ENCODE measurements around the gene GPBAR1. TPM values are rescaled to one million over a fixed set of nuclear protein-coding genes. Genes with fewer than 3 reads are reported as not detected.

GPBAR1 gene
- total and polyA plus RNA-seq, 4 experiments from 2014 or later = 0.17 to 1.2 (median 0.67) TPM

DNA sequence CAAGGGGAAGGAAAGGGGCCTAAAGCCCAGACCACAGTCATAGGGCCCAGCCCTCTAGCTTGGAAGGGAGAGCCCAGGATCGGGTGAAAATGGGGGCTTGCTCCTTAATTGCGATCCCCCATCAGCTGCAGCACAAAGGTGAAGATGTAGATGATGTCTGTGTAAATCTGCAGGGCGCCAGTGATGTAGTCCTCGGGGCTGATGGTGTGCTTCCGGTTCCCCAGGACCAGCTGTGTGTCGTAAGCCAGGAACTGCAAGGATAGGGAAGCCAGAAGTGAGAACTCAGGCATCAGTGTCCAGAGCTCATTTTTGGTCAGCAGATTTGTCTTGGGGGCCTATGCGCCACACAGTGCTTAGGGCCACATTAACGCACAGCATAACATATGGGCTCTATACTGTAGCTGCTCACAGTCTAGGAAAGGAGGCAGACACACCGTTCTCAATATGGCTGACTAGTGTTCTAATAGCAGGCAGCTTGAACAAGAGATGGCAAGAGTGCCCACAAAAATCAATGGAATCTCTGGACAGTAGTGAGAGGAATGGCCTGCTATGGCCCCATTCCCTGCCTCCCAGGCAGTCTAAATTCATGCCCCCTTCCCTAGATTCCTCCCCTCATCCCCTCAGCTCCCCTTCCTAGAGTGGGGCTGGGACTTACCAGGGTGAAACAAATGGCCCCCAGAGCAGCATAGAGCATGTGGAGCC, 14.7 kb downstream of the GPBAR1 start:
- Mint-ChIP-seq H3K4me1 (peaks cover 23 to 42% (median 30%) of the 10 kb centered on the region in 4 donors), H3K4me3 (no peak overlapping the region), H3K27me3 (no peaks in the 10 kb centered on the region), H3K36me3 (peaks cover 51 to 78% of the 10 kb centered on the region in 2 donors), H3K27ac (peak overlapping the region; percentile 17 to 71 (median 59)), H3K9me3 (no peaks in the 10 kb centered on the region)
- ChIA-PET CTCF (ENCODE audit: partially characterized antibody) (interaction anchor here (0.6 to 7.5 kb wide), 5 partner anchors 15 to 126 kb away, joined by 3 to 446 read pairs (median 62); partner anchors contain the start of genes CATIP and TMBIM1), POLR2A (ENCODE audit: partially characterized antibody) (interaction anchor here (0.6 to 9.5 kb wide), 6 partner anchors 9 to 130 kb away, joined by 3 to 188 read pairs (median 4); partner anchors contain the start of gene TMBIM1)
- Histone ChIP-seq H3K27ac (ENCODE audit: low read depth, low read length) (no peak overlapping the region), H3K36me3 (ENCODE audit: insufficient read depth, low read length) (peaks cover 70% of the 10 kb centered on the region), H3K9me3 (ENCODE audit: control insufficient read depth in 1 of 2, low read length in 2 of 2) (no peaks in the 10 kb centered on the region), H3K4me3 (ENCODE audit: low read length in 2 of 2) (no peak overlapping the region), H3K4me1 (ENCODE audit: insufficient read depth, low read length) (peaks cover 27% of the 10 kb centered on the region), H3K27me3 (ENCODE audit: insufficient read depth, low read length) (no peaks in the 10 kb centered on the region)
- DNase-seq = no peak
- intact Hi-C loops (cut with micrococcal nuclease) = no loop called here

DNA sequence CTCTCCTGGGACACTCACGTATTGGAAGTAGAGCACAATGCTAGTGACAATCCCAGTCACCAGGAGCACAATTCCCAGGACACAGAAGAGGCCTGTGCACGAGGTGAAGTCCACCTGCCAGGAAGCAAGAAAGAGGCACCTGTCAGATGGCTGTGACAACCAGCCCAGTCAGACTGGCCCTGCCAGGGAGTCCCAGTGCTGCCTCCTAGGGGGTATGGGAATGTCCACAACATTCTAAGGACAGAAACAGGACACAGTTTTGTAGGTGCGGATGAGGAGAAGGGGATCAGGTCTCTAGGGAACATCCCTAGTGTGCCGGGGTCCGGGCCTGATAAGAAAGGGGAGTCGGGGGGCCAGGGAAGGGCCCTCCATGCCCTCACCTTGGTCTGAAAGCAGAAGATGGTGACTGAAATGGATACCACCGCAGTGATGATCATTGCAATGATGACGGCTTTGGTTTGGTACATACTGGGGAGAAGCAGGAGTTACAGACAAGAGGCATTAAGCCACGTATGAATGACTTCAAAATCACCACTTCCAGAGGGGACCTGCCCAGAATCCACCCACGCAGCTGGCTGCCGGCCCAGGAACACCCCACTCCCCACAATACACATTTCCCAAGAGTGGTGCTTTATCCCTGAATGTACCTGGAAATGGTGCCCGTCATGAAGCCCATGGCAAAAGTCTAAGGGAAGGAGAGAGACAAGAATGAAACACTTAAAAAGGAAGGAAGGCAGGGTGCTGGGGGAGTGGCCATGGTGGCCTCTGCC, 16.4 kb downstream of the GPBAR1 start:
- Mint-ChIP-seq H3K9me3 (no peaks in the 10 kb centered on the region), H3K27me3 (no peaks in the 10 kb centered on the region), H3K4me3 (no peak overlapping the region), H3K27ac (peak overlapping the region; percentile 59 to 82 (median 68)), H3K36me3 (peaks cover 55 to 78% of the 10 kb centered on the region in 2 donors), H3K4me1 (peaks cover 11 to 31% (median 20%) of the 10 kb centered on the region in 4 donors)
- DNase-seq = no peak
- ChIA-PET CTCF (ENCODE audit: partially characterized antibody) (interaction anchor here (7.5 kb wide), 1 partner anchor 13 kb away, joined by 446 read pairs; the partner anchor contains the start of gene TMBIM1), POLR2A (ENCODE audit: partially characterized antibody) (interaction anchor here (4.3 to 9.5 kb wide), 3 partner anchors 7 to 17 kb away, joined by 26 to 188 read pairs (median 176); partner anchors contain the start of gene TMBIM1)
- peaks cover 83% of the 10 kb centered on the region for H3K36me3 ChIP-seq (ENCODE audit: insufficient read depth, low read length)
- intact Hi-C loops (cut with micrococcal nuclease) = no loop called here
- no peak overlapping the region for H3K4me3 ChIP-seq (ENCODE audit: low read length in 2 of 2)
- H3K27ac ChIP-seq (ENCODE audit: low read depth, low read length) = peak overlapping the region; percentile 11
- H3K4me1 ChIP-seq (ENCODE audit: insufficient read depth, low read length) = peaks cover 13% of the 10 kb centered on the region
- no peaks in the 10 kb centered on the region for H3K27me3 ChIP-seq (ENCODE audit: insufficient read depth, low read length)
- H3K9me3 ChIP-seq (ENCODE audit: control insufficient read depth in 1 of 2, low read length in 2 of 2) = no peaks in the 10 kb centered on the region

DNA sequence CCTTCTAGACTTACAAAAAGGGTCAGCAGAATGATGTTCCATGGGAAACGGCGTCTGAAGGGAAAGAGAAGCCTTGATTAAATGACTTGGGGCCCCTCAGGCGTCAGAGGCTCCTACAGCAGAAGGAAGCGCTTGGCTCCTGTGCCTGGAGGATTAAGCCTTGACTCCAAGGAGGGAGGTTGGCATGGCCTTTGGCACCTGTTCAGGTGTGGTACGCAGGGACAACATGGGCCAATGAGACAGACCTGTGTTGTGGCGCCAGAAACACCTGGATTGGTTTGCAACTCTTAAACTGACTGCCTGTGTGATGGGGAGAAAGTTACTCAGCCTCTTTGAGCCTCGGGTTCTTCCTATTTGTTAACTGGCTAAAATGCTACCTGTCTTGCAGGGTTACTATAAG, 17.1 kb downstream of the GPBAR1 start:
- H3K27ac Mint-ChIP-seq = peak overlapping the region; percentile 20 to 72 (median 48)
- no peaks in the 10 kb centered on the region for H3K27me3 ChIP-seq (ENCODE audit: insufficient read depth, low read length)
- no peak overlapping the region for H3K4me3 Mint-ChIP-seq
- intact Hi-C loops (cut with micrococcal nuclease) = no loop called here
- CTCF ChIA-PET (ENCODE audit: partially characterized antibody) = interaction anchor here (0.6 to 1.2 kb wide), 4 partner anchors 13 to 198 kb away, joined by 3 to 6 read pairs (median 4); no protein-coding TSS in a partner anchor
- POLR2A ChIA-PET (ENCODE audit: partially characterized antibody) = interaction anchor here (4.3 to 9.5 kb wide), 2 partner anchors 7 to 13 kb away, joined by 26 to 188 read pairs; partner anchors contain the start of gene TMBIM1
- no peak overlapping the region for H3K4me3 ChIP-seq (ENCODE audit: low read length in 2 of 2)
- no peak for DNase-seq
- peak overlapping the region; percentile 11 for H3K27ac ChIP-seq (ENCODE audit: low read depth, low read length)
- H3K27me3 Mint-ChIP-seq = no peaks in the 10 kb centered on the region
- H3K36me3 Mint-ChIP-seq = peaks cover 55 to 75% of the 10 kb centered on the region in 2 donors
- peaks cover 6 to 31% (median 18%) of the 10 kb centered on the region in 4 donors for H3K4me1 Mint-ChIP-seq
- no peaks in the 10 kb centered on the region for H3K9me3 ChIP-seq (ENCODE audit: control insufficient read depth in 1 of 2, low read length in 2 of 2)
- H3K4me1 ChIP-seq (ENCODE audit: insufficient read depth, low read length) = peaks cover 13% of the 10 kb centered on the region
- H3K9me3 Mint-ChIP-seq = no peaks in the 10 kb centered on the region
- H3K36me3 ChIP-seq (ENCODE audit: insufficient read depth, low read length) = peaks cover 91% of the 10 kb centered on the region

DNA sequence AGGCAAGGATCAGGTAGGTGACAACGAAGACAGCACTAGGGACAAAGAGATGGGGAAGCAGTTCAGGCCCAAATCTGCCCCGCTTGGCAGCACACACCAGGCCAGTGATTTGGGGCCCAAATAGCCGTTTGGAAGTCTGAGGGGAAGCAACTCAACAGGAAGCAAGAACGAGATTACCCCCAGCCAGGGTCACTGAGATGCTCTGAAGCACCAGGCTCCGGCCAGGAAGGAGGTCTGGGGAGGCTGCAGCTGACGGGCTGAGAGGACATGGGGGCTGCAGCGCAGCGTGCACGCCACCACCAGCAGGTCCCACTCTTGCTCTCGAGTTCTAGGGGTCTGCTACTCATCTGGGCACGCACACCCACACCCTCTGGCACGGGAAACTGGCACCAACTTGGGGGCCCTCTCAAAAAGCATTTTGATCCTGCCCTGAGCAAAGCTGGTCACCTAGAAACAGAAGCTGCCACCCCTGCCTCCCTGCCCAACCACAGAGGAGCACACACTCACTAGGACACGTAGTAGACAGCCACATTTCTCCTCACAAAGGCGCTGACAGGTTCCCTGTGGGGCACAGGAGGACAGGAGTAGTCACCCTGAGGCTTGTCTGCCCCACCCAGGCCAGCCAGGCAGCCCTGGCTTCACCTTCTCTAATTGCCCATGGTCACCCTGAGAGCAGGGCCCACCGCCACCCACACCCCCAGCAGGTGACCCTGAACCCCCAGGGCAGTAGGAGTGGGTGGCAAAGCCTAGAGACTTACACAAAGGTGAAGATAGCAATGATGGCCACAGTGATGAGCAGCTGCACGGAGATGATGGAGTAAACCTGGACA, 17.9 kb downstream of the GPBAR1 start:
- Mint-ChIP-seq H3K27me3 (no peaks in the 10 kb centered on the region), H3K4me3 (no peak overlapping the region), H3K36me3 (peaks cover 53 to 76% of the 10 kb centered on the region in 2 donors), H3K27ac (peak overlapping the region in 4 of 7 donors; percentile 20 to 72 (median 50)), H3K4me1 (peaks cover 10 to 36% (median 22%) of the 10 kb centered on the region in 4 donors), H3K9me3 (no peaks in the 10 kb centered on the region)
- no peaks in the 10 kb centered on the region for H3K27me3 ChIP-seq (ENCODE audit: insufficient read depth, low read length)
- no peak overlapping the region for H3K4me3 ChIP-seq (ENCODE audit: low read length in 2 of 2)
- intact Hi-C loops (cut with micrococcal nuclease) = no loop called here
- H3K27ac ChIP-seq (ENCODE audit: low read depth, low read length) = peak overlapping the region; percentile 13
- H3K4me1 ChIP-seq (ENCODE audit: insufficient read depth, low read length) = peaks cover 18% of the 10 kb centered on the region
- POLR2A ChIA-PET (ENCODE audit: partially characterized antibody) = interaction anchor here (1.0 to 9.5 kb wide), 3 partner anchors 6 to 62 kb away, joined by 4 to 188 read pairs (median 26); partner anchors contain the start of genes ARPC2 and TMBIM1
- CTCF ChIA-PET (ENCODE audit: partially characterized antibody) = interaction anchor here (0.6 to 1.6 kb wide), 5 partner anchors 12 to 197 kb away, joined by 3 to 6 read pairs (median 4); partner anchors contain the start of gene CATIP
- H3K9me3 ChIP-seq (ENCODE audit: control insufficient read depth in 1 of 2, low read length in 2 of 2) = no peaks in the 10 kb centered on the region
- peaks cover 95% of the 10 kb centered on the region for H3K36me3 ChIP-seq (ENCODE audit: insufficient read depth, low read length)
- DNase-seq = no peak

DNA sequence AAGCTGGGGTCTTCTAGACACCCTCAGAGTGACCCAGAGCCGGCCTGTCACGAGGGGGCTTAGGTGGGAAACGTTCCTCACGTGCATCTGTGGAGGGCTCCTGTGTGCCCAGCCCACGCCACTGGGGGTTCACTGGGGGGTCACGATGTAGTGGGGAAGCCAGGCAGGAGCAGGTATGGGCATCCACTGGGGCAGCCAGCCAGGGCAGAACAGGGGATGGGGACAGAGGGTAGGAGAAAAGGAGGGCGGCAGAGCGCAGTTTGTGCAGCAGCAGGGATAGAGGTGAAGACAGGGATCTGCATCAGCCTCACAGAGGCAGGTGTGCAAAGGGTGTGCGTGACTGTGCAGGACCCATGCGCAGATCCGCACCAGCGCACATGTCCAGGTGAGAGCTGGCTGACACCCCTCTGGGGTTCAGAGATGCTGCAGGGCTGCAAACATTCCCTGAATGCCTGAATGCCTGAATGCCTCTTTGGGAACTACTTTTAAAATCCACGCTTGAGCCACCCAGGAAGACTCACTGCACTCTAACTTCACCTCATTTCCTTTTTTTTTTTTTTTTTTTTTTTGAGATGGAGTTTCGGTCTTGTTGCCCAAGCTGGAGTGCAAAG, 19.6 kb downstream of the GPBAR1 start:
- peak overlapping the region in 5 of 7 donors; percentile 17 to 88 (median 81) for H3K27ac Mint-ChIP-seq
- H3K4me1 Mint-ChIP-seq = peaks cover 16 to 44% (median 32%) of the 10 kb centered on the region in 4 donors
- H3K36me3 Mint-ChIP-seq = peaks cover 38 to 66% of the 10 kb centered on the region in 2 donors
- H3K27me3 ChIP-seq (ENCODE audit: insufficient read depth, low read length) = no peaks in the 10 kb centered on the region
- no peak for DNase-seq
- H3K4me1 ChIP-seq (ENCODE audit: insufficient read depth, low read length) = peaks cover 35% of the 10 kb centered on the region
- H3K36me3 ChIP-seq (ENCODE audit: insufficient read depth, low read length) = peaks cover 78% of the 10 kb centered on the region
- intact Hi-C loops (cut with micrococcal nuclease) = no loop called here
- H3K9me3 ChIP-seq (ENCODE audit: control insufficient read depth in 1 of 2, low read length in 2 of 2) = no peaks in the 10 kb centered on the region
- no peaks in the 10 kb centered on the region for H3K9me3 Mint-ChIP-seq
- ChIA-PET POLR2A (ENCODE audit: partially characterized antibody) (interaction anchor here (1.2 to 4.3 kb wide), 2 partner anchors 11 to 117 kb away, joined by 5 to 26 read pairs; partner anchors contain the start of gene TMBIM1), CTCF (ENCODE audit: partially characterized antibody) (interaction anchor here (0.9 to 20.1 kb wide), 4 partner anchors 7 to 76 kb away, joined by 3 to 446 read pairs (median 12); partner anchors contain the start of genes AAMP, CATIP, PNKD and TMBIM1)
- no peak overlapping the region for H3K4me3 Mint-ChIP-seq
- no peak overlapping the region for H3K4me3 ChIP-seq (ENCODE audit: low read length in 2 of 2)
- H3K27ac ChIP-seq (ENCODE audit: low read depth, low read length) = peak overlapping the region; percentile 12
- no peaks in the 10 kb centered on the region for H3K27me3 Mint-ChIP-seq

DNA sequence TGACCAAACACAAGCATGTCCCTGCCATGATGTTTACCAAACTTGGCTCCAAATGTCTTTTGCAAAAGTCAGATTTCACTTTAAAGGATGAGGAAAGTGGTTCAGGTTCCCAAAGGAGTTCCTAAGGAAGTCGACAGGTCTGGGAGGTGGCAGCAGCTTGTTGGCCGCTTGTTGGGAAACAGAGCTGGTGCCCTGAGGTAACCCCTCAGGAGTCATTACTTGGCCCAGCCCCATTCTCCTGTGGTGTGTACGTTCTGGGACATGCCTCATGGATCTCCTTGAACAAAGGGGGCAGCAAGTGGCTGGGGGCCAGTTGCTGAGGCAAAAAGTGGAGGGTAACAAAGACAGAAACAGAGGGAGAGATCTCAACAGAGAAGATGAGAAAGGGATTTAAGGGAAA, 20.6 kb downstream of the GPBAR1 start:
- H3K27me3 Mint-ChIP-seq = no peaks in the 10 kb centered on the region
- Histone ChIP-seq H3K4me3 (ENCODE audit: low read length in 2 of 2) (no peak overlapping the region), H3K9me3 (ENCODE audit: control insufficient read depth in 1 of 2, low read length in 2 of 2) (no peaks in the 10 kb centered on the region), H3K27me3 (ENCODE audit: insufficient read depth, low read length) (no peaks in the 10 kb centered on the region), H3K36me3 (ENCODE audit: insufficient read depth, low read length) (peaks cover 68% of the 10 kb centered on the region), H3K27ac (ENCODE audit: low read depth, low read length) (peak overlapping the region; percentile 94), H3K4me1 (ENCODE audit: insufficient read depth, low read length) (peaks cover 45% of the 10 kb centered on the region)
- ChIA-PET CTCF (ENCODE audit: partially characterized antibody) (interaction anchor here (4.3 to 20.1 kb wide), 2 partner anchors 8 to 11 kb away, joined by 20 to 446 read pairs; partner anchors contain the start of genes AAMP, PNKD and TMBIM1), POLR2A (ENCODE audit: partially characterized antibody) (interaction anchor here (4.3 to 7.2 kb wide), 2 partner anchors 7 to 10 kb away, joined by 26 to 188 read pairs; partner anchors contain the start of genes AAMP, PNKD and TMBIM1)
- H3K4me1 Mint-ChIP-seq = peaks cover 25 to 55% (median 41%) of the 10 kb centered on the region in 4 donors
- H3K4me3 Mint-ChIP-seq = no peak overlapping the region
- H3K9me3 Mint-ChIP-seq = no peaks in the 10 kb centered on the region
- intact Hi-C loops (cut with micrococcal nuclease) = no loop called here
- H3K36me3 Mint-ChIP-seq = peaks cover 34 to 60% of the 10 kb centered on the region in 2 donors
- DNase-seq = no peak
- peak overlapping the region in 6 of 7 donors; percentile 23 to 90 (median 63) for H3K27ac Mint-ChIP-seq
